Trophoblast cell (in vitro differentiated cells and primary cell): ENCODE results near the gene SLC6A2.
"Not testable (repeated sequence)": the region's sequence is repeated elsewhere in the genome, so short reads cannot be mapped to it uniquely, and the experiment has no call there.

ENCODE experiments used
- DNase-seq, 2 donors: peaks; one replicate each; pipeline ENCODE4 v3.0.0-alpha.2; 2016
- H2AFZ ChIP-seq: 2 replicates; pipeline ENCODE4 v1.6.1; 2013; ENCODE audit warnings: low read length, moderate library complexity, mild to moderate bottlenecking; ENCODE audit not compliant: insufficient read depth, poor library complexity
- H2AK5ac ChIP-seq: 2 replicates; pipeline ENCODE4 v1.6.1; 2013; ENCODE audit warnings: mild to moderate bottlenecking, low read length
- H2BK120ac ChIP-seq: 2 replicates; pipeline ENCODE4 v1.6.1; 2013; ENCODE audit warnings: low read length, mild to moderate bottlenecking, moderate library complexity; ENCODE audit not compliant: insufficient read depth, poor library complexity
- H2BK12ac ChIP-seq: 2 replicates; pipeline ENCODE4 v1.6.1; 2013; ENCODE audit warnings: mild to moderate bottlenecking, low read length, moderate library complexity
- H2BK5ac ChIP-seq: 2 replicates; pipeline ENCODE4 v1.6.1; 2013; ENCODE audit warnings: low read length, low read depth, moderate library complexity, mild to moderate bottlenecking; ENCODE audit not compliant: poor library complexity
- H3K14ac ChIP-seq: 2 replicates; pipeline ENCODE4 v1.6.1; 2013; ENCODE audit warnings: mild to moderate bottlenecking, low read length
- H3K18ac ChIP-seq: 2 replicates; pipeline ENCODE4 v1.6.1; 2013; ENCODE audit warnings: mild to moderate bottlenecking, low read length
- H3K23ac ChIP-seq: 2 replicates; pipeline ENCODE4 v1.6.1; 2013; ENCODE audit warnings: low read length
- H3K27ac ChIP-seq: 2 replicates; pipeline ENCODE4 v1.5.1; 2013; ENCODE audit warnings: low read depth, mild to moderate bottlenecking, inconsistent platforms, low read length, moderate library complexity
- H3K27me3 ChIP-seq: 2 replicates; pipeline ENCODE4 v1.6.1; 2013; ENCODE audit warnings: inconsistent platforms, mild to moderate bottlenecking, low read length, moderate library complexity; ENCODE audit not compliant: insufficient read depth
- H3K36me3 ChIP-seq, 2 experiments: 1 replicate in 1 of 2; 2 replicates in 1 of 2; pipeline ENCODE4 v1.6.1; 2013; ENCODE audit warnings: low read length in 2 of 2, mild to moderate bottlenecking in 2 of 2, moderate library complexity in 1 of 2; ENCODE audit not compliant: insufficient read depth in 2 of 2, control insufficient read depth in 1 of 2
- H3K4ac ChIP-seq: 2 replicates; pipeline ENCODE4 v1.6.1; 2013; ENCODE audit warnings: low read depth, mild to moderate bottlenecking, low read length, moderate library complexity
- H3K4me1 ChIP-seq, 2 experiments: 1 replicate in 1 of 2; 2 replicates in 1 of 2; pipeline ENCODE4 v1.6.1; 2013; ENCODE audit warnings: low read length in 2 of 2, mild to moderate bottlenecking in 2 of 2, moderate library complexity in 1 of 2; ENCODE audit not compliant: insufficient read depth in 2 of 2, control insufficient read depth in 1 of 2
- H3K4me2 ChIP-seq: 2 replicates; pipeline ENCODE4 v1.6.1; 2013; ENCODE audit warnings: inconsistent platforms, mild to moderate bottlenecking, low read length, moderate library complexity
- H3K4me3 ChIP-seq: 2 replicates; pipeline ENCODE4 v1.5.1; 2013; ENCODE audit warnings: mild to moderate bottlenecking, low read depth, low read length, inconsistent platforms
- H3K79me1 ChIP-seq: one replicate; pipeline ENCODE4 v1.6.1; 2013; ENCODE audit warnings: low read length
- H3K79me2 ChIP-seq: 2 replicates; pipeline ENCODE4 v1.6.1; 2013; ENCODE audit warnings: low read length, mild to moderate bottlenecking; ENCODE audit not compliant: control insufficient read depth, insufficient read depth, poor library complexity
- H3K9ac ChIP-seq: 2 replicates; pipeline ENCODE4 v1.6.1; 2013; ENCODE audit warnings: mild to moderate bottlenecking, low read length
- H3K9me3 ChIP-seq: 2 replicates; pipeline ENCODE4 v1.6.1; 2013; ENCODE audit warnings: low read depth, mild to moderate bottlenecking, control low read depth, inconsistent platforms, low read length; ENCODE audit not compliant: insufficient read depth
- H4K12ac ChIP-seq: 2 replicates; pipeline ENCODE4 v1.6.1; 2013; ENCODE audit warnings: low read depth, mild to moderate bottlenecking, low read length, moderate library complexity
- H4K8ac ChIP-seq: 2 replicates; pipeline ENCODE4 v1.6.1; 2013; ENCODE audit warnings: low read depth, mild to moderate bottlenecking, low read length, moderate library complexity
- H4K91ac ChIP-seq: one replicate; pipeline ENCODE4 v1.6.1; 2013; ENCODE audit warnings: low read depth, mild to moderate bottlenecking, low read length, moderate library complexity
- WGBS: extraction: QIAGEN DNeasy Blood & Tissue Kit; methylation state at CpG from one replicate; pipeline ENCODE4 v1.1.7; 2013; ENCODE audit warnings: missing lambda C conversion rate; ENCODE audit not compliant: insufficient read length, insufficient coverage; ENCODE audit errors: extremely low coverage; 5-methylcytosine and 5-hydroxymethylcytosine counted together

Gene SLC6A2

DNA sequence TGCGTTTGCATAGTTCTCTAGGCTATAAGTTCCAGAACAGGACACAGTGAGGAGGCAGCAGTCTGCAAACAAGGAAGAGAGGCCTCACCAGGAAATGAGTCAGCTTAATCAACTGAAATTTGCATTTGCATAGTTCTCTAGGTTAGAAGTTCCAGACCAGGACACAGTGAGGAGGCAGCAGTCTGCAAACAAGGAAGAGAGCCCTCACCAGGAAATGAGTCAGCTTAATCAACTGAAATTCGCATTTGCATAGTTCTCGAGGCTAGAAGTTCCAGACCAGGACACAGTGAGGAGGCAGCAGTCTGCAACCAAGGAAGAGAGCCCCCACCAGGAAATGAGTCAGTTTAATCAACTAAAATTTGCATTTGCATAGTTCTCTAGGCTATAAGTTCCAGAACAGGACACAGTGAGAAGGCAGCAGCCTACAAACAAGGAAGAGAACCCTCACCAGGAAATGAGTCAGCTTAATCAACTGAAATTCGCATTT is 97.4 kb downstream of the SLC6A2 start:
- not testable (repeated sequence) for H3K4me1 ChIP-seq, H3K79me2 ChIP-seq, H3K36me3 ChIP-seq, H3K27ac ChIP-seq, H3K9ac ChIP-seq, H2AFZ ChIP-seq, H3K79me1 ChIP-seq, H4K91ac ChIP-seq, H3K18ac ChIP-seq, H2BK12ac ChIP-seq, H3K27me3 ChIP-seq, H2BK120ac ChIP-seq, H3K4ac ChIP-seq, H3K4me3 ChIP-seq, H4K8ac ChIP-seq, H3K4me2 ChIP-seq, H3K9me3 ChIP-seq, H3K14ac ChIP-seq, H3K23ac ChIP-seq, H2AK5ac ChIP-seq, H2BK5ac ChIP-seq, H4K12ac ChIP-seq, DNase-seq
- WGBS, result no CpG with 5 or more reads among the region's 4 CpGs
